NCI-H1436 treated with DMSO at 0.1 percent for 48 hours (cell line): ENCODE measurements around the gene IFRD2.
"Not testable (repeated sequence)": the region's sequence is repeated elsewhere in the genome, so short reads cannot be mapped to it uniquely, and the experiment has no call there.

Experiments used
- DNase-seq: peaks from one replicate; lab custom pipeline; 2025; lab: John Stamatoyannopoulos, UW

The IFRD2 gene

DNA sequence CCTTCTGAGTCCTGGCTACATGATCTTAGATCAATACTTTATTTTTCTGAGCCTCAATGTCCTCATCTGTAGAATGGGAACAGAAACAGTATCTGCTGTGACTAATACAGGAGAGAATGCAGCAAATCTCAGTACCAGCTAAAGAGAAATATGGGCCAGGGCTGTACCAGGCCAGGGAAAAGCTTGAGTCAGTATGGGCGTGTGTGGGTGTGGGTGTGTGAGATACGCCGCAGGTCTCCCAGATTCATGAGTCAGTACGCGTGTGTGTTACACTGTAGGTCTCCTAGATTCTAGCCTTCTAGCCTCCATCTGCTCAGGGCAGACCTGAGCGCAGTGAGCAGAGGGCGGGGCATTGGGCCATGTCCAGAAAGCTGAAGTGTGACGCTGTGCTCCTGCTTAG lies 41.0 kb downstream of the IFRD2 start:
- no peak for DNase-seq

DNA sequence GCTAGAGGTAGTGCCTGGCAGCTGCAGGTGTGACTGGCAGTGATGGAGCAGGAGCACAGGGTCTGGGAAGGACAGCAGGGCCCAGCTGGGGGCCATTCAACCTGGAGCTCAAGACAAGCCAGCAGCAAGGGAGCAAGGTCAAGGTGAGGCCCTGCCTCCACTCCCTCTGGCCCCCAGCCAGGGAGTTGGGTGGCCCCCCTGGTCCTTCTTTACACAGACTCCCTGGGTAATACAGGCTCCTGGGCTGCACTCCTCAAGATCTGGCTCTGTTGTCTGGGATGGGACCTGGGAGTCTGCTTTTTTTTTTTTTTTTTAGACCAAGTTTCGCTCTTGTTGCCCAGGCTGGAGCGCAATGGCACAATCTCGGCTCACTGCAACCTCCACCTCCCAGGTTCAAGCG lies 41.7 kb downstream of the IFRD2 start:
- no peak for DNase-seq

DNA sequence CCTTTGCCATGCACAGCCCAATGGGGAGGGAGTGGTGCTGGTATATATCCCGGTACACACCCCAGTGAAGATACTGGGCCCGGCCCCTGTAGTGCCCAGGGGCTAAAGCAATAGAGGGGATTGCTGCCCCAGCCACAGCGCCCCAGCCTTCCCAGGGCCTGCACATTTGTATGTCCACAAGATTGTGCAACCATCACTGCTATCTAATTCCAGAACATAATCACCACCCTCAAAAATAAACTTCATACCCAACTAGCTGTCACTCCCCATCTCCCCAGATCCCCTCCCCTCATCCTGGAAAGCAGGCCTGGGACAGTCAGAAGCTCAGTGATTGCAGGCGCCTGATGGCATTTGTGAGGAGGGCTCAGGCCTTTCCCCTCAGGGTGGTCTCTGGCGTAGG lies 42.8 kb downstream of the IFRD2 start:
- no peak for DNase-seq

DNA sequence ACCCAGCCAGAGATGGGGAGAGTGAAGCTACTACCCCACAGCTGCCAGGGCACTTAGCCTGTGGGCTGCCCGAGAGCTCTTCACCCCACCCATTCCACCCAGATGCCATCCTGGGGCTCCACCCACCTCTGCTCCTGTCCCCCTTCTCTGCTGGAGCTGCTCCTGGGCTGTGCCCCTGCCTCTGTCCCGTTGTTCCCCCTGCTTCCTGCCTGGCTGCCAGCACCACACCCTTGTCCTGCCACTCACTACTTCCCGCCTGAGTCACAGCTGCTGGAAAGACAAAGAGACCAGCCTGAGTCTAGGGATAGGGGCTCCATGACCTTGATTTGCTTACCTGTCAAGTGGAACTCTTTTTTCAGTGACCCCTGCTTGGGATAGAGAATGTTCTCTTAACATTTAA lies 43.8 kb downstream of the IFRD2 start:
- no peak for DNase-seq

DNA sequence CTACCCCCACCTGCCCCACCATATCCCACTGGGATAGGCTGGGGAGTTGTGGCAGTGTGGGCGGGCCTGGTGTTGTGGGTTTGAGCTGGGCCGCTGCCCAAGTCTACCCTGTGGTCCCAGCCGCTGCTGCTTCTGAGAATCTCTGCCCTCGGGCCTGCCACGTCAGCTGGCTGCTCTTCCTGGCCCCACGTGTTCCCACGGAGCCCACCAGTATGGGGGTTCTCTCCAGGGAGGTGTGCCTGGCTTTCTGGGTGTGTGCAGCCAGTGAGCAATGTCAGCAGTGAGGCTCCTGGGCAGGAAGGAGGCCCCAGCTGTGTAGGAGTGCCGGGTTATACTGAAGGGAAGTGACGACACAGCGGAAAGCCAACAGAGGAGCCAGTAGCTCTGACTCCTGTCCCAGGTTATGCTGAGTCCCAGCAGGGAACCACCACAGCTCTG lies 45.7 kb downstream of the IFRD2 start:
- DNase-seq: no peak

DNA sequence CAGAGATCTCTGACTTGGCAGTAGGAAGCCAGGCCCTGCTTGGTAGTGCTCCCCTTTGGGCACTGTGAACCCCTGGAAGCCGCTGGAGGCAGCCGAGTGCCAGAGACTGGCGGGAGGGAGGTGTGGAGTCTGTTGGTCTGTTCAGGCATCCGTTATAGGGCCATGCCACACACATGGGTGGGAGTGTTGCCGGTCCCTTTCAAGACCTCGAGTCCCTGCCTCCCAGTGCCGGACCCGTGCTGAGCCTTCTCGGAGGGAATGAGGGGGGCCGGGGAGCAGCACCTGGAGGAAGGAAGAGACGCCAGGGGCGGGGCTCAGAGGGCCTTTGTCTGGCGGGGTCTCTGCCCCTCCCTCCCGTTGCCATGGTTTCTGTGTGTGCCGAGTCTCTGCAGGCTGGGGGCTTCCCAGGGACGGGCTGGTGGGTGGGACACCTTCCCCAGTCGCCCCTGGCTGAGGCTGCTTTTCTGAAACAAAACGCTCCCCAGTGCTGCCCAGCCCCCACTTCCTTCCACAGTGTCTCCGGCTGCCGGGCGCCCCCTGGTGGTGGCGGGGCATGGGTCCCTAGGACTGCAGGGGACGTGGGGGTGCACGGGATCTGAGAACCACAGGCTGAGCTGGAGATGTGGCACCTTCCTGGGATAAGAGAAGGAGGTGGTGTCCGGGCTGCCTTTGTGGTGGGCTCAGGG lies 46.3 kb downstream of the IFRD2 start:
- DNase-seq: no peak

DNA sequence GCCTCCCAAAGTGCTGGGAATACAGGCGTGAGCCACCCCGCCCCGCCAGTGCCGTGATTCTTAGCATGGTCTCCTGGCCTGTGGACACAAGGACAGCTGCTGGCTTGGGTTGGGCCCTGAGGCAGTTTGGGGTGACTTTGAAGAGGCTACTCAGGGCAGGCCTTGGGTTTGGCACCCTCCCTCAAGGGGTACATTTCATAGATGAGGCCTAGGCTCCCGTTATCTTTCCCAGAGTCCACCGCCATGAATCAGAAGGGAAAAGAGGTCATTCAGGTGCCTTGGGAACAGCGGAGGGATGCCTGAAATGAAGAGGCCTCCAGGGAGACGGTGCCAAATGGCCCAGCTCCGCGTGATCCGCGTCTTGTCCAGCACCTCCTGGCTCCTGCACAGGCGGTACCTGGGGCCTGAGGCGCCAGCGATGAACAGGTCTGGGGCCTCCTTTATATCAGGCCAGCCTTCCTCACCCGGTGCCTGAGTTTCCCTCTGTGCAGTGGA lies 46.9 kb downstream of the IFRD2 start:
- DNase-seq: no peak

DNA sequence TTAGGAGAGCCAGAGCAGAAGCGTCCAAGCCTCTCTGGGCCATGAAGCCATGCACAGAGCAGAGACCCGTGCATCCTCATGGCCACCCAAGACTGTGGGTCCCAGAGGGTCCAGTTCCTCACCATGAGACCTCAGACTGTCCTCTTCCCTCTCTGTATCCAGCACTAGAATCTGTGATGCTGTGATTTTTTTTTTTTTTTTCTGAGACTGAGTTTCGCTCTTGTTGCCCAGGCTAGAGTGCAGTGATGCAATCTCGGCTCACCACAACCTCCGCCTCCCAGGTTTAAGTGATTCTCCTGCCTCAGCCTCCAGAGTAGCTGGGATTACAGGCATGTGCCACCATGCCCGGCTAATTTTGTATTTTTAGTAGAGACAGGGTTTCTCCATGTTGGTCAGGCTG lies 47.4 kb downstream of the IFRD2 start:
- not testable (repeated sequence) for DNase-seq

DNA sequence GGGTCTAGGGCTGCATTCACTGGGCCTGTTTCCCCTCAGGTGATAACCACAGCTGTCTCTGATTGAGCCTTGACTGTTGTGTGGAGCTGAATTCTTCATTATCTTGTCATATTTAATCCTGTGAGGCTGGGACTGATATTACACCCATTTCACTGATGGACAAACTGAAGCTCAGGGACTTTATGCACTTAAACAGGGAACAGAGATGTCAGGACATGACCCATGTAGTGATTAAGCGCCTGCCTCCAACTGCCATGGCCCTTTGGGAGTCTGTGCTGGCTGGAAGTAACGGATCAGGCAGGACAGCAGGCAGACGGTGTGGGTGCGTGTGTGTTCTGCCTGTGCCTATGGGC lies 48.7 kb downstream of the IFRD2 start:
- no peak for DNase-seq

DNA sequence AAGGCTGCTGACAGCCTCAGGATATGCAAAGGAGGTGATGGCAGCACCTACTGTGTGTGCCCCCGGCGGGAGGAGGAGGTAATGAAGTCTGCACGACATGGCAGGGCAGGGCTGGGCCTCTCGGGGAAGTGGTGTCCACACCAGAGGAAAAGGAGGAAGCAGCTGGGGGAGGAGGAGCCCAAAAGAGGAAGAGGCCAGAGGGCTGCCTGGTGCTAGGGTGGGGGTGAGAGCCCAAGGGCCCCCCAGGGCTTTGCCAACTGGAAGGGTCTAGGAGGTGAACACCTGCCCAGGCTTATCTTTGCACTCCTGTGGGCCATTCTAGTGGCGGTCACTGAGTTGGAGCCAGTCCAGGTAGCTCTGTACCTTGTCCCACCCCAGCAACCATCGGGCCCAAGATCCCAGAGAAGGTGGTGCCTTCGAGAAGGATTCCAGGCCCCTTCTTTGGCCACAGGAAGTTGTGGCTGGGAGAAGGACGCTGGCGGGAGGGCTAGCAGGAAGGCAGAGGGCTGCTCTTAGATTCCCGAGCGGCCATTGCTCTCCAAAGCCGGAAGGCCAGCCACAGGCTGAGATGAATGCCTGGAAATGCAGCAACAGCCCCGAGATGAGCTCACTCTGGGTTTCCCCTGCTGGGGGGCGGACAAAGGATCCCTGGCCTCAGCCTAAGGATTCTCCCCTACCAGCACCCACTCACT lies 49.2 kb downstream of the IFRD2 start:
- no peak for DNase-seq

DNA sequence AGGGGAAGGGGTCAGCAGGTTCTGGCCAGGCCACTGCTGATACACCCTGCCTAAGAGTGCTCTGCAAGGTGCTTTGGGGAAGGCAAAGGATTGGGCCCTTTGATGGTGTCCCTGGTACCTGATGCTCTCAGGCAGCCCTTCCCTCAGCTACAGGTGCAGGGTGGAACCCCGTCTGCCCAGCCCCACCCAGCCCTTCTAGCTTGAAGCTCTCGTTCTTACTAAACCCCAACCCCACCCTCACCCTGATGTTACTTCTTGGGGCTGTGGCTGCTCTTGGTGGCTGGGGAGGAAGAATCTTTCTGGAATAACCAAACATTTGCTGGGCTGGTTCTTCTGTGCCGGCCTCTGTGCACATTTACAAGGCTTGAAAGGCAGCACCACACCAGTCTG lies 49.9 kb downstream of the IFRD2 start:
- no peak for DNase-seq

DNA sequence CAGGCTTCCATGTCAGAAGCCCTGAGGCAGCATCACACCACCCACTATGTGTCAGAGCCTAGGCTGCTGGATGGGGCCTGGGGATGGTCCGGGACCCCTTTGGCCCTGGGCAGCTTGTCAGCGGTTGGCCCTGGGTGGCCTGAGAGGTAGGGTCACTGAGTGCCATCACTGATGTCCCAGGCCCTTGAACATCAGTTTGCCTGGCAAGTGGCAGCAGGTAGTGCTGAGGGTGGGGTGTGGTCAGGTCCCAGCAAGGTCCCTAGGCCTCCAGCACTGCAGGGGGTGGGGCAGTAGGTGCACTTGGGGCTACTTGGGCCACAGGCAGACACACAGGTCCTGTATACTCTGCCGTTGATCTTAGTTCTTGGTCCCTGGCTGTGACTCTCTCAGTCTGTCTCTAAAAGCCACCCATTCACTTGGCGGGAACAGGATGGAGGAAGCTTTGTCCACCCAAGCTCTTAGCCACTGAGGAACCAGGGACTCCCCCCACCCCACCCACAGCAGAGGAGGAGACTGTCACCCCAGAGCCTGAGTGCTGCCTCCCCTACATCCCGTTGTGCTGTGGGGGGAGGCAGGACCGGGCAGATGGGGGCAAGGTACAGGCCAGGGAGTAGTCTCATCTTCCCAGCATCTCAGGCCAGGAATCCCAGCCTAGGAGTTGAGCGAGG lies 50.4 kb downstream of the IFRD2 start:
- DNase-seq: no peak

DNA sequence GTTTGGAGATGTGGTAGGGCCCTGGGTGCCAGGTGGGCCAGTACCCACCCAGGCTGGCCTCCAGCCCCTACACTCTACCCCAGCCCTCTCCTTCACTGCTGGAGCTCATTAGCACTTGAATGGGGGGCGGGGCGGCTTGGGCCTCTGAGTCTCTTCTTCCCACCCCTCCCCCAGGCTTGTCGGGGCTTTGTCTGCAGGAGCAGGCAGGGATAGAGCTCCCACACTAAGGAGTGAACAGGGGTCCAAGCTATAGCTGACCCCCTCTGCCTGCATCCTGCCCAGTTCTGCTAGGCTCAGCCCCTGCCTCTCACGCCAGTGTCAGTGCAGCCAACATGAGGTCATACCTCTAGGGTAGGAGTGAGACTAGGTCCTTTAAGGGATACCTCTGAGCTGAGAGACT lies 51.1 kb downstream of the IFRD2 start:
- no peak for DNase-seq

DNA sequence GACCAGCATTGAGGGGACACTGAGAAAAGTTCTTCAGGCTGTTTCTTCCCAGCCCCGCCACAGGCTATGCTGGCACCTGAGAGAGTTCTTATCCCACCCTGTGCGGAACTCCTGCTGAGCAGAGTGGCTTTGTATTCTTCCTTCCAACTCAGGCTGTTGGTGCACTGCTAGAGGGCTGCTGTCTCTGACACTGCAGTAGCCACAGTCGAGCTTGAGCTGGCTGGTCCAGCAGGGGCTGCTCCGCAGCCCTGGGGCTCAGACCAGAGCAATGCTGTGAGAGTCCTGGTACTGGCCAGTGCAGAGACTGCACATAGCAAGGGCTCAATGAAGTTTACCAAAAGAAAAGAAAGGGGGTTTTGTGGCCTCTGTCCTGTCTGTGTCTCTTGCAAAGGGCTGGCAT lies 52.6 kb downstream of the IFRD2 start:
- no peak for DNase-seq

DNA sequence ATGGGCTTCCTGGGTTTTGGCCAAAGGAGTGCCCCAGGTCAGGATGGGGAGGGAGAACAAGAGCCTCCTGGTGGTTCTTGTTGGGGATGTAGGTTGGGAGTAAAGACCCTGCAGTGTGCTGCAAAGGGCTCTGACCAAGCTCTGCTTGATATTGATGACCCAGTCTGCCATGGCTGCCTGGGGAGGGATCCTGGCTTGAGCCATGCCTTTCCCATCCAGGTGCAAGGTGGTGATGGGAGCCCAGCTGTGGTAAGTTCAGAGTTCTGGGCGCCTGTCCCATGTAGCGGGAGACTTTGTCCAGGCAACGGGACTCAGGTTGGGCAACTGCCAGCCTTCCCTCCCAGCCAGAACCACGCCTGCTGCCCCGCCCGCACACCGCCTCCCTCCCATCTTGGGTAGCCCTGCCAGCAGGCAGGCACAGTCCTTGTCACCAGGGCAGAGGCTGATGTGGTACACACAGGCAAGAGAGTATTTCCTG lies 53.6 kb downstream of the IFRD2 start:
- no peak for DNase-seq

DNA sequence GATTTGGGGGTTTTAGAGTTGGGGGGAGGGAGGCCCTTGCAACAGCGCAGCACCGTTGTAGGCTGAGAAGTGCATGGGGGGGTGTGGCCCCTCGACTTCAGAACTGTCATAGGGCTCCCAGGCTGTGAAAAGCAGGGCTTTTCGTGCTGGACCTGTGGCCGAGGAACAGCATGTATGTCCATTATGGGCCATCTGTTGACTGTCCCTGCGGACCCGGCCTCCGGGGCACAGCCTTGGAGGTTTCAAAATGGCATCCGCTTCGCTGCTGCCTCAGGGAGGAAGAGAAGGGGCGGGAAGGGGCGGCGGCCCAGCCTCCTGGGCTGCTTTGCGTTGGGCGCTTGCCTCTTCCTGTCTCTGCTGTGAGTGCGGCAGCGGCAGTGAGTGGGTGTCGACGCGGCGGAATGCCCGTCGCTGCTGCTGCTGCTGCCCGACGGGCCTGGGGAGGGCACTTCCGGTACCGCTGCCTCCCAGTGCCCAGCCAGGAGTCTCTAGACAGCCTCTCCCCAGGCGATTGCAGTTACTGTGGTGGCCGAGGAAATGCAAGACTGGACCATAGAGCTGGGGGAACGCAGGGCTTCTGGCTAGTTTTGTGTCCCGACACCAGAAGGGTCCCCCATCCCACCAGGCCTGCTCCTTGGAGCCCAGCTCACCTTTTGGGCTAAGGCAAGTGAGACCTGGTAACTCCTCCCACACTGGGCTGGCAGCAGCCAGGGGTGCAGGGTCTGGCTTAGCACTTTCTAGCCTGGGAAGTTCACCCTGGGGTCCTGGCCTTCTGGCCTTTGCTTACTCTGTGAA lies 54.3 kb downstream of the IFRD2 start:
- DNase-seq: no peak
